Measurements from ENCODE around the gene ATRNL1.

DNA sequence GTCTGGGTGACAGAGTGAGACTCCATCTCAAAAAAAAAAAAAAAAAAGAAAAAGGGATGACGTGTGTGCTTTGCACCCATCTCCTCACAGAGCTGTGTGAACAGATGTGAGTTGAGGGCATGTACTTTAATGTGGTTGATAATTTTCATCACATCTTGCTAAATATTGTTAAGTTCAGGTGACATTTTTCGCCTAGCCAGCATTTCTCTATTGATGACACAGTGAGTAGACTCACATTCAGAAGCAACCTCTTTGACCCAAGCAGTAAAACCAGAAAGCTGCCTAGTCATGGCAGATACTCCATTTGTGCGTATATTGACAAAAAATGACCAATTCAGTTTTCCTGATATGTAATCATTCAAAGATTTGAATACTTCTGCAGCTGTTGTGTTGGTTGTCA lies 126.0 kb downstream of the ATRNL1 start:
- no peak for TF ChIP-seq POLR2A (IDR thresholded peaks at IDR 0.05)
- TF ChIP-seq, protein P1, sequence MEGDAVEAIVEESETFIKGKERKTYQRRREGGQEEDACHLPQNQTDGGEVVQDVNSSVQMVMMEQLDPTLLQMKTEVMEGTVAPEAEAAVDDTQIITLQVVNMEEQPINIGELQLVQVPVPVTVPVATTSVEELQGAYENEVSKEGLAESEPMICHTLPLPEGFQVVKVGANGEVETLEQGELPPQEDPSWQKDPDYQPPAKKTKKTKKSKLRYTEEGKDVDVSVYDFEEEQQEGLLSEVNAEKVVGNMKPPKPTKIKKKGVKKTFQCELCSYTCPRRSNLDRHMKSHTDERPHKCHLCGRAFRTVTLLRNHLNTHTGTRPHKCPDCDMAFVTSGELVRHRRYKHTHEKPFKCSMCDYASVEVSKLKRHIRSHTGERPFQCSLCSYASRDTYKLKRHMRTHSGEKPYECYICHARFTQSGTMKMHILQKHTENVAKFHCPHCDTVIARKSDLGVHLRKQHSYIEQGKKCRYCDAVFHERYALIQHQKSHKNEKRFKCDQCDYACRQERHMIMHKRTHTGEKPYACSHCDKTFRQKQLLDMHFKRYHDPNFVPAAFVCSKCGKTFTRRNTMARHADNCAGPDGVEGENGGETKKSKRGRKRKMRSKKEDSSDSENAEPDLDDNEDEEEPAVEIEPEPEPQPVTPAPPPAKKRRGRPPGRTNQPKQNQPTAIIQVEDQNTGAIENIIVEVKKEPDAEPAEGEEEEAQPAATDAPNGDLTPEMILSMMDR (IDR thresholded peaks at IDR 0.05): no peak
- TF ChIP-seq POLR2AphosphoS5 (IDR thresholded peaks at IDR 0.05; ENCODE audit: insufficient read depth in 1 of 2, low read depth in 1 of 2): no peak
